ENCODE data around the gene EHMT1.

GRCh38 chr9:137740312-137740711, 121.5 kb downstream of the EHMT1 start:
- no peak for TF ChIP-seq POLR2A (IDR thresholded peaks at IDR 0.05; ENCODE audit: low read depth, low read length)
- no peak for TF ChIP-seq POLR2AphosphoS5 (IDR thresholded peaks at IDR 0.05; ENCODE audit: low read depth, low read length)
- no peak for TF ChIP-seq TAF1 (IDR thresholded peaks at IDR 0.05; ENCODE audit: borderline replicate concordance, low read depth, low read length)
